A549 (cell line): Measurements from ENCODE around the gene TSGA10. TPM values are rescaled to one million over a fixed set of nuclear protein-coding genes. Genes with fewer than 3 reads are reported as not detected.

Experiments used
- ATAC-seq, 2 experiments: fragments of 200-7000 bp in 1 of 2; fragments of >200 bp in 1 of 2; cut with Nextera tagmentation in 1 of 2; cut with Tn5 transposase in 1 of 2; 3 replicates each; pipeline versions ENCODE4 v1.8.0 to v1.9.1; 2018 to 2020; ENCODE audit warnings: mild to moderate bottlenecking in 1 of 2, moderate library complexity in 1 of 2
- CTCF ChIA-PET: fragments of 300-600 bp; sonication (Branson Sonifier 250); formaldehyde crosslinking; extraction: SDS; loops from one replicate; lab custom pipeline; 2021; ENCODE audit warnings: antibody characterized with exemption, inconsistent platforms; lab: Yijun Ruan, JAX
- POLR2A ChIA-PET: fragments of 350-600 bp; formaldehyde crosslinking; extraction: SDS; loops from one replicate; lab custom pipeline; 2021; ENCODE audit warnings: antibody characterized with exemption, inconsistent platforms; lab: Yijun Ruan, JAX
- DNase-seq, 2 experiments: peaks; one replicate each; pipeline versions ENCODE4 v3.0.0 to v3.0.0-alpha.2; 2011 to 2016; ENCODE audit warnings: low read depth in 1 of 2, low spot score in 1 of 2
- FAIRE-seq: peaks from 2 replicates; lab custom pipeline; 2011; peaks lifted over from hg19 to GRCh38; lab: Jason Lieb, UNC
- H3K27ac ChIP-seq, 2 experiments: fragments of >200 bp; sonication (Bioruptor Twin); formaldehyde crosslinking; 3 replicates each; pipeline ENCODE4 v1.5.1; 2016 to 2017
- H3K4me1 ChIP-seq: fragments of >200 bp; sonication (Bioruptor Twin); formaldehyde crosslinking; 3 replicates; pipeline ENCODE4 v1.6.1; 2016
- H3K4me2 ChIP-seq: fragments of >200 bp; sonication (Bioruptor Twin); formaldehyde crosslinking; 3 replicates; pipeline ENCODE4 v1.6.1; 2016
- H3K4me3 ChIP-seq: fragments of >200 bp; sonication (Bioruptor Twin); formaldehyde crosslinking; 3 replicates; pipeline ENCODE4 v1.5.1; 2016
- H3K9me3 ChIP-seq: fragments of >200 bp; sonication (Bioruptor Twin); formaldehyde crosslinking; 3 replicates; pipeline ENCODE4 v1.6.1; 2016
- ATOH8 ChIP-seq: fragments of 250-450 bp; sonication (Bioruptor Pico); IDR thresholded peaks from 2 replicates; pipeline ENCODE4 v1.5.0; 2020; ENCODE audit warnings: low read depth, mild to moderate bottlenecking, moderate library complexity
- CEBPB ChIP-seq, 2 experiments: fragments of >200 bp in 1 of 2; sonication (Bioruptor Twin) in 1 of 2; formaldehyde crosslinking in 1 of 2; IDR thresholded peaks; 2 replicates each; pipeline ENCODE4 v1.6.1; 2012 to 2016
- CHD4 ChIP-seq: fragments of 200-600 bp; sonication (generic); IDR thresholded peaks from 2 replicates; pipeline ENCODE4 v1.6.1; 2016; ENCODE audit warnings: antibody characterized with exemption, mild to moderate bottlenecking, borderline replicate concordance
- EHF ChIP-seq: fragments of 250-450 bp; sonication (Bioruptor Pico); IDR thresholded peaks from 2 replicates; pipeline ENCODE4 v1.5.0; 2020; ENCODE audit warnings: mild to moderate bottlenecking
- EHMT2 ChIP-seq: fragments of 200-600 bp; sonication (generic); IDR thresholded peaks from 2 replicates; pipeline ENCODE4 v1.6.1; 2016; ENCODE audit warnings: antibody characterized with exemption, low read depth, mild to moderate bottlenecking, moderate library complexity
- ELK1 ChIP-seq: fragments of 150-350 bp; IDR thresholded peaks from 2 replicates; pipeline ENCODE4 v1.6.1; 2014; ENCODE audit warnings: low read depth, mild to moderate bottlenecking, low read length
- FOSL2 ChIP-seq, 2 experiments: fragments of 450-650 bp in 1 of 2; fragments of >200 bp in 1 of 2; sonication (Bioruptor Twin) in 1 of 2; formaldehyde crosslinking; IDR thresholded peaks; 2 replicates each; pipeline versions ENCODE4 v1.5.0 to v1.6.1; 2016 to 2020; ENCODE audit warnings: mild to moderate bottlenecking in 1 of 2, moderate library complexity in 1 of 2
- HMGXB4 ChIP-seq: fragments of 250-450 bp; sonication (Bioruptor Pico); IDR thresholded peaks from 2 replicates; pipeline ENCODE4 v1.5.0; 2021; ENCODE audit warnings: mild to moderate bottlenecking, moderate library complexity, borderline replicate concordance
- KDM5A ChIP-seq: fragments of 200-600 bp; sonication (generic); IDR thresholded peaks from 2 replicates; pipeline ENCODE4 v1.6.1; 2016; ENCODE audit warnings: antibody characterized with exemption, mild to moderate bottlenecking
- NPAS2 ChIP-seq: fragments of 250-450 bp; sonication (Bioruptor Pico); IDR thresholded peaks from 2 replicates; pipeline ENCODE4 v1.8.0; 2022; ENCODE audit warnings: mild to moderate bottlenecking, moderate library complexity, borderline replicate concordance
- NR3C1 ChIP-seq: fragments of >200 bp; sonication (Bioruptor Twin); formaldehyde crosslinking; IDR thresholded peaks from 3 replicates; pipeline ENCODE4 v1.6.1; 2017
- PBX3 ChIP-seq: IDR thresholded peaks from 2 replicates; pipeline ENCODE4 v1.6.1; 2012
- PHF8 ChIP-seq: fragments of 200-600 bp; sonication (generic); IDR thresholded peaks from 2 replicates; pipeline ENCODE4 v1.6.1; 2016; ENCODE audit warnings: low read depth, mild to moderate bottlenecking, antibody characterized with exemption, moderate library complexity, borderline replicate concordance
- RARB ChIP-seq: fragments of 250-450 bp; sonication (Bioruptor Pico); IDR thresholded peaks from 2 replicates; pipeline ENCODE4 v1.8.0; 2021; ENCODE audit warnings: mild to moderate bottlenecking, moderate library complexity
- REST ChIP-seq: fragments of 200-600 bp; sonication (generic); IDR thresholded peaks from 2 replicates; pipeline ENCODE4 v1.6.1; 2016; ENCODE audit warnings: antibody characterized with exemption, mild to moderate bottlenecking, moderate library complexity
- RNF2 ChIP-seq: fragments of 200-600 bp; sonication (generic); IDR thresholded peaks from 2 replicates; pipeline ENCODE4 v1.6.1; 2016; ENCODE audit warnings: low read depth, mild to moderate bottlenecking, antibody characterized with exemption, moderate library complexity, borderline replicate concordance
- TFCP2L1 ChIP-seq: fragments of 250-450 bp; sonication (Bioruptor Pico); IDR thresholded peaks from 2 replicates; pipeline ENCODE4 v1.5.0; 2021; ENCODE audit warnings: mild to moderate bottlenecking
- ZFP36 ChIP-seq: fragments of 450-650 bp; IDR thresholded peaks from 2 replicates; pipeline ENCODE4 v1.6.1; 2014; ENCODE audit warnings: borderline replicate concordance; ENCODE audit not compliant: partially characterized antibody
- WGBS: methylation state at CpG from one replicate; pipeline ENCODE4 v1.1.6; 2017; ENCODE audit errors: missing lambda C conversion rate; 5-methylcytosine and 5-hydroxymethylcytosine counted together
- polyA plus RNA-seq, 4 experiments: library from polyadenylated mRNA; depleted of rRNA in 3 of 4; stranded (reverse); fragments of >200 nt; fragmentation: RNase III in 1 of 4; extraction: RNeasy Plus Mini Kit Qiagen cat#74134 plus additional on column Dnase treatment in 1 of 4; gene quantifications; 2 replicates in 3 of 4; 3 replicates in 1 of 4; pipeline ENCODE4 v1.2.3, GENCODE V29; 2011 to 2017

The TSGA10 gene
- polyA plus RNA-seq, 2 of the 4 experiments (the other 2 are of a cell fraction): 4.2 to 4.3 TPM

DNA sequence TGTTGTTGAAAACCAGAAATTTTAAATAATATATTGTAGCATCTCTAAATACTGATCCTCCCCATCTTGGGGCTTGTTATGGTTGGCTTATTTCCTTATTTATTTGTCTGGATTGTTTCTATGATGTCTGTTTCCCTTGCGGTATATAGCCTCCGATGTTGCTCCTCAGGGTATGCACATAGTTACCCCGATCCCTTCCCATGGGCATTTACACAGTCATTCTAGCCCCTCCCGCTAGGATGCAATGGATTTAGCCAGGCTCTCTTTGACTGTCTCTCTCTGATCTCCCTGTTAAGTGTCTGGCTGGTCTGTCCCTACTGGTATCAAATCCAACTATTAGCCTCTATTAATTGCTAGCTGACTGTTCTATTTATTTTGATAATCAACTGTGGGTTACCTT, 126.9 kb downstream of the TSGA10 start:
- TF ChIP-seq EHMT2 (no peak), ZFP36 (no peak), HMGXB4 (CRISPR knock-in tag) (no peak), KDM5A (no peak), REST (no peak), FOSL2 (IDR thresholded peaks at IDR 0.05) (no peak), FOSL2 (CRISPR knock-in tag; IDR thresholded peaks at IDR 0.05) (no peak), EHF (no peak), CEBPB (IDR thresholded peaks at IDR 0.05) (no peak), CHD4 (no peak), NR3C1 (no peak), NPAS2 (no peak), TFCP2L1 (CRISPR knock-in tag) (no peak), RNF2 (no peak), PBX3 (no peak), PHF8 (no peak), ATOH8 (CRISPR knock-in tag) (no peak), ELK1 (no peak), RARB (CRISPR knock-in tag) (no peak)
- Histone ChIP-seq H3K9me3 (peaks cover 4% of the 10 kb centered on the region; the same call in 1 of the 3 replicates), H3K4me3 (no peak overlapping the region), H3K4me1 (no peaks in the 10 kb centered on the region), H3K27ac (no peak overlapping the region), H3K4me2 (no peak overlapping the region)
- ChIA-PET POLR2A (no interaction called here), CTCF (no interaction called here)
- no peak for DNase-seq
- FAIRE-seq: no peak
- no peak for ATAC-seq
- WGBS: 24% methylated on average over 4 of the region's 4 CpGs
